Fibroblast of skin of left quadriceps (primary cell): ENCODE data around the gene HSBP1.

Experiments
- DNase-seq, 2 experiments: peaks; one replicate each; pipeline ENCODE4 v3.0.0-alpha.2; 2013; ENCODE audit warnings: low read depth in 2 of 2

The HSBP1 gene

DNA sequence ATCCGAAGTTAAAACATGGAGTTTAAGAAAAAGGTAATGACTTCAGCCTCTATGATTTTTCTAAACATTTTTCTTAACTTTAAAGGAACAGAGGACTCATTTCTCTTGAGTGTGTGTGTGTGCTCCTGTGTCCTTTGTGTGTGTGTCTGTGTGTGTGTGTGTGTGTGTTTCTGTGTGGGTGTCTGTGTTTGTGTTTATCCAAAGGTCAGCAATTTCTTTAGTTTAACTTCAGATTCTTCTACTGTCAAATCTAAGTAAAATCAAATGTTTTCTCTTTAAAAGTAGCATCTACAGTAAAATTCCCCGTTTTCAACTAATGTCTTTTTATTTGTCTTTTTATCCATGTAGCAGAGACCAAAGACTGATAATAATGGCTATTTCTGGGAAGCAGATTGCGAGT, 31.8 kb downstream of the HSBP1 start:
- no peak for DNase-seq

DNA sequence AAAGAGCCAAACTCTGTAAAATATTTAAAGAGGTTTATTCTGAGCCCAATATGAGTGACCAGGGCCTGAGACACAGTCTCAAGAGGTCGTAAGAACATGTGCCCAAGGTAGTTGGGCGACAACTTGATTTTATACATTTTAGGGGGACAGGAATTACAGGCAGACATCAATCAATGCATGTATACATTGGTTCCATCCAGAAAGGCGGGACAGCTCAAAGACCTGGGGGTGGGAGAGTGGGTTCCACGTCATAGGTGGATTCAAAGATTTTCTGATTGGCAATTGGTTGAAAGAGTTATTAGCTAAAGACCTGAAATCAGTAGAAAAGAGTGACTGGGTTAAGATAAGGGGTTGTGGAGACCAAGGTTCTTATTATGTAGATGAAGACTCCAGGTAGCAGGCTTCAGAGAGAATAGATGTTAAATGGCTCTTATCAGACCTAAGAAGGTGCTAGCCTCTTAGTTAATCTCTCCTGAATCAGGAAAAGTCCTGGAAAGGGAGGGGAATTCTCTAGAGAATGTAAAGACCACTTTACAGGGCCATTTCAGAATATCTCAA, 32.4 kb downstream of the HSBP1 start:
- no peak for DNase-seq

- DNase-seq: no peak
Observed at GRCh38 chr16:83842291-83842690, 34.5 kb downstream of the HSBP1 start.

DNA sequence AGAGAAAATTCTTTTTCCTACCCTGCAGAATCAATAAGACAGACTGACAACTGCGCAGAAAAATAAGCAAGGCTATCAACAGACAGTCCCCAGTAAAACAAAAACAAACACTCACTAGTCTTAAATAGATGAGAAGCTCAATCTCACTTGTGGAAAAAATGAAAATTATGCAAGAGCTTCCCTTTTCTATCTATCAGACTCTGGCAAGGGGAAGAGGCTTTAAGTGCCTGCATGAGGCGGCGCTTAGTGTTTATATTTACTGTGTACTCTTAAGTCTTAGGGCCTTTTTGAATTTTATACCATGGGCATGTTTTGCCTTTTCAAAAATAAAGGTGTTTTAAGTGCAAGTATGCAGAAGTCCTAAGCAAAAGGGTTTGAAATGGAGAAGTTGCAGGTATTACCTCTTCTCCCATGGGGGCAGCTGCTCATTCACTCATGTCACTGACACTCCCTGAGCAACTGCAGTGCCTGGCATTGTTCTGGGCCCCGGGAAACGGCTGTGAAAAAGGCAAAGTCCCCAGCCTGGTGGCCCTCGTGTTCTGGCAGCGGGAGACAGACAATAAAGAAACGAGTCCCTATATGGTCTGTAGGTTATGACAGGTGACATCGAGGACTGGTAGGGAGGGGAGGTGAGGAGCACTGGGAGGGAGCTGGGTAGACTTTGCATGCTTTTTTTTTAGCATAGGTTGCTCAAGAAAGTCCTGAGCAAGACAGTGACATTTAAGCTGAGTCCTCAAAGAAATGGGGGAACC, 35.2 kb downstream of the HSBP1 start:
- no peak for DNase-seq

- no peak for DNase-seq
Observed at GRCh38 chr16:83843657-83844056, 35.9 kb downstream of the HSBP1 start.

- DNase-seq: no peak
Observed at GRCh38 chr16:83845263-83845662, 37.5 kb downstream of the HSBP1 start.

DNA sequence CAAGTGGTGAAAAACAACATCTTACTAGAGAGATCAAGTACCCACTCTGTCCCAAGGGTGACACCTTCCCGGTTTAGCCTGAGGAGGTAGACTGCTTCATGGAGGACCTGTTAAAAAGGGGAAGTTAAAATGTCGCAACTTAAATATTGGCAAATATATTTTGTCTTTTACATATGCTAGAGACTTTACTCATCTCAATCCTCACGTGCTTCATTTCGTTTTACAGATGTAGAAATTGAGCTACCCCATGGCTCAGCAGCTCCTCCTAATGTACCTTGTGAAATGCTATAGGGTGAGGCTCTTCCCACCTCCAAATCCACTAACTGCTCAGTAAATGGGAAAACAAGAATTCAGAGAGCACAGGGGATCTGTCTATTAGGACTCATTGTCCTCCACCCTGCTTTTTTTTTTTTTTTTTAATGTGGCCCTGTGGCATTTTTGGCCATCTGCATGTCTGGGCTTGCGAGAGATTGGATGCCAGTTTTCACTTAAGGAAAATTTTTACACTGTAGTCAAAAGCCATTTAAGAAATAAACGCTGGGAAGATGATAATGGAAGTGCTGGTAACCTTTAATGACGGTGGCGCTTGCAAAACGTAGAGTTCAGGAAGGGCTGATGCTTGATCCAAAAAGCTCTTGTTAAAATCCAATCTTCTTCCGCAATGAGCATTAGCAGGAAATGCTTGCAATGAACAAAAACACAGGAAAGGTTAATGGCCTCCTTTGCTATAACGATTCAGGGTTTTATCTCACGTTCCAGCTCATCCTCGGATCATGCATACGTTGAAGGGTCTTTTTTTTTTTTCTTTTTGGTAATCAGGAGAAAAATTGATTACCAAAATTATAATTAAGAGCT, 39.8 kb downstream of the HSBP1 start:
- DNase-seq: no peak

GRCh38 chr16:83849421-83849820, 41.6 kb downstream of the HSBP1 start:
- no peak for DNase-seq

- no peak for DNase-seq
Observed at GRCh38 chr16:83850947-83851346, 43.2 kb downstream of the HSBP1 start.

GRCh38 chr16:83851473-83851872, 43.7 kb downstream of the HSBP1 start:
- no peak for DNase-seq

DNA sequence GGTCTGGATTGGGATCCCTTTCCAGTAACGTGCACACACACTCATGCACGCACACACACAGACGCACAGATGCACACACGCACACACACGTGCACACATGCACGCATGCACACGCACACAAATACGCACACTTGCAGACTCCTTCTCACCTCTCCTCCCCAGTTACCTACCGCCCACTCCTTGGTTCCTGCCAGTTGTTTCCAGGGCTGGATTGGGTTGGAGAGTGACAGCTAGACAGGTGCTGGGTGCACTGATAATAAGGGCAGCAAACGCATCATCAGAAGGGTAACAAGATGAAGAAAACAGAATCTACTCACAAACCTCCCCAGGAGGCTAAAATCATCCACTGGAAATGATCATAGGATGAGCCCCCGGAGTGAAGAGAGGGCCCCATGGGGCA, 45.0 kb downstream of the HSBP1 start:
- DNase-seq: no peak

DNA sequence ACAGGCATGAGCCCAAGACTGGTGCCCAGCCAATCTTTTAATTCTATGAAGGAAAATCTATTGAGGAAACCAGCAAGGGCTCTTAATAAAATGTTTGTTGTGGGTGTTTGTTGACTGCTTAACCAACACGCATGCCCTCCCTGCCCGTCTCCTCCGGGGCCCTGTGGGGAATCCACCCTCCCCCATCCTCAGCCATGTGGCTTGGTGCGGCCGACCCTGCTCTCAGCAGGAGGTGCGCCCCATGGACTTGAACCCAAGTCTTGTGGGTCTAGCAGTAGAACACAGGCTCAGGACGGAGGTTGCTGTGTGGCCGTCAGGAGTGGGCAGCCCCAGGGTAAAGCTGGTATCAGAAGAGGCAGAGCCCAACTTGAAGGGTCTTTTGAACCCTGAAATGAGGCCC, 46.1 kb downstream of the HSBP1 start:
- DNase-seq: no peak

GRCh38 chr16:83854420-83854819, 46.6 kb downstream of the HSBP1 start:
- DNase-seq: no peak

DNA sequence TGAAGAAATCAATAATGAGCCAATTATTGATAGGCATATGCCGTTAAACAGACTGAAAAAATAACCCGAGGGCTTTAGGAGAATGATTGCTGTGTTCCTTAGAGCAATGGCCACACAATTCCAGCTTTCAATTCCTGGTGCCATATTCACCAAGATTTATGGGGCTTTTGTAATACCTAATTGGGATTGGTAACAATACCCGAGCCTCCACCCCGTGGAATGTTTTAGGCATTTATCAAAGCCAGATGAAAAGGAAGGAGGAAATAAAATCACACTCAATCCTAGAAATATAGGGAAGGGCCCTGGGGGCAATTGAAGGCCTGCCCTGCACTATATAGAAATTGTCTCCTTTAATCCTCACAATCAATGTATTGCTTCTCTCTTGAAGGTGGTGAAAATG, 49.0 kb downstream of the HSBP1 start:
- no peak for DNase-seq

DNA sequence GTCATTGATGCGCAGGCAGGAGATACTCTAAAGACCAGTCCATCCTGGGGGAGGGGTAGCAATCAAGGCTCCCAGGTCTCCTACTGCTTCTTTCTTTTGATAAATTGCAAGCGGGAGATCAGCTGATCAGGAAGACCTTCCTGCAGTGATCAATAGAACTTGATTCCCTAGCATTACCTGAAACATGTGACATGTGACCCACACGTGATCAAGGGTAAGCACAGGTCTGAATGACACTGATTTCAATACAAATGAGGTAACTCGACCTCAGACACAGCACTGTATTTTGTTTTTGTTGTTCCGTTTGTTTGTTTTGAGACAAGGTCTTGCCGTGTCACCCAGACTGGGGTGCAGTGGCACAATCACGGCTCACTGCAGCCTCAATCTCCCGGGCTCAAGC, 51.5 kb downstream of the HSBP1 start:
- no peak for DNase-seq

- no peak for DNase-seq
Observed at GRCh38 chr16:83862661-83863060, 54.9 kb downstream of the HSBP1 start.

DNA sequence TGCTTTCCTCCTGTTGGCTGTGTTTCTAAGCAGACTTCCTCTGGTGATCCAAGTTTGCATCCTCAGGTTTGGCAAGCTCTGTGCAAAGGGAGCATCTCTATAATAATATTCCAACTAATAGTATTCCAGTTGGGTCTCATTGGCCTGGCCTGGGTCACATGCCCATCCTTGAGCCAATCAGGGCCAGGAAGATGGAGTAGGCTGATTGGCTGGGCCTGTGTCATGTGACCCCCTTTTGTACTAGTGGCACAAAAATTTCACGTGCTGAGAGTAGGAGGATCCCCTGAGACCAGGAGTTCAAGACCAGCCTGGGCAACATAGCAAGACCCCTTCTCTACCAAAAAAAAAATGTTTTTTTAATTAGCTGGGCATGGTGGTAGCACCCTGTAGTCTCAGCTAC, 55.9 kb downstream of the HSBP1 start:
- DNase-seq: no peak
